ENCODE data around the gene RAB33B.

RAB33B gene

GRCh38 chr4:139508581-139509237 lies 54.8 kb downstream of the RAB33B start:
- no peak for DNase-seq (ENCODE audit: low spot score)

DNA sequence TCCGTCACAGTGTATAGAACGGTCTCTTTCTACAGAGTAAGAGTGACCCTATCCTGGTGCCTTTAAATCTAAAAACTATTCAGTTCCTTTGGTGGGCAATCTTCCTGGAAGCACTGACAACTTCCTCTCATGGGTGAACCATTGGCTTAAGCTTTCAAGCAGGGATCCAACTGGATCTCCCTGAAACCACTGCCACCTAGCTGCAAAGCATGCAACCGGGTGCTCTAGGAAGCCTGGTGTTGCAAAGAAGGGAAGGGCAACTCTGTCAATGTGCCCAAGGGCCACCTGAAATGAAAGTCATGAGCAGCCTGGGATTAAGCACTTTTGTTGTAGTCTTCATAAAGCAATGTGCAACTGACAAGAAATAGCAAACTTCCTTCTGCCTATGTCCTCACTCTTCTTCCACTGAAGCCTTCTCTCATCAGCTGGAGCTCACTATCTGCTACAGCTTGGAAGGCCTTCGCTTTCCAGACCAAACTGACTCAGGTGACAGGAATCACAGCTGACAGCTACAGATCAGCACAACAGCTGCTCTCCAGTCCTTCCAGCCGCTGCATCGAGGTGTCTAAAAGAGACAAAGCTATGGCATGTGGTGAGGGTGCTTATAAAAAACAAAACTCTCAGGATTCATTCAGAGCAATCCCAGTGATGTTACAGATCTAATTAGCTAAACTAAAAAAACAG lies 55.9 kb downstream of the RAB33B start:
- DNase-seq (ENCODE audit: low spot score): no peak

- DNase-seq (ENCODE audit: low spot score): no peak
These were observed 57.4 kb downstream of the RAB33B start for GRCh38 chr4:139511320-139511719.

GRCh38 chr4:139514382-139515059 lies 60.6 kb downstream of the RAB33B start:
- DNase-seq (ENCODE audit: low spot score): no peak

GRCh38 chr4:139515531-139515958 lies 61.6 kb downstream of the RAB33B start:
- no peak for DNase-seq (ENCODE audit: low spot score)

DNA sequence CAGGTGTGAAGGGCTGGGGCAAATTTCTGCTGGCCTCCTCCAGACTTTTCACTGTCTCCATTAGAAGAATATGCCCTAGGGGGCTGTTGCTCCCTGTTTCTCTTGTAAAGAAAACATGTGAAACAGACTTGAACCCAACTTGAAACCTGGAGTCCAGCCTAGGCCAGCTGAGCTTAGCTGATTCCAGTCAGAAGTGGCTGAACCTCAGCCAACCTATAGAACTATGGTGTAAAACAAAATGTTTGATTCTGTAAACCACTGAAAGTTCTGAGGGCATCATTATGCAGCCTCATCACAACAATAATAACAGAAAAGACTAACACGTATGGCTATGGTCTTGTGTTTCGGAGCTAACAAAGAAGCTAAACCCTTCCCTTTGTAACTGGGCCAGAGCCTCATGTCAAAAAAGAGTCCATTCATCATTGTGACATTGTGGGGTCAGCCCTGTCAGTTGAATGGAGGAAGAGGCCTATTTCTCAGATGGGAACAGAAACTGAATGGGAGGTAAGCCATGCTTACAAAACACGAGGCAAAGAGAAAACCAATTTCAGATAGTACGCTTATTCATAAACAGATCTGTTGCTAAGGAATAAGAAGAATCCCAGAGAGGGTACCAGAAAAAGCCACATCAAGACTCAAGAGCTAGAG lies 68.0 kb downstream of the RAB33B start:
- DNase-seq (ENCODE audit: low spot score): no peak

DNA sequence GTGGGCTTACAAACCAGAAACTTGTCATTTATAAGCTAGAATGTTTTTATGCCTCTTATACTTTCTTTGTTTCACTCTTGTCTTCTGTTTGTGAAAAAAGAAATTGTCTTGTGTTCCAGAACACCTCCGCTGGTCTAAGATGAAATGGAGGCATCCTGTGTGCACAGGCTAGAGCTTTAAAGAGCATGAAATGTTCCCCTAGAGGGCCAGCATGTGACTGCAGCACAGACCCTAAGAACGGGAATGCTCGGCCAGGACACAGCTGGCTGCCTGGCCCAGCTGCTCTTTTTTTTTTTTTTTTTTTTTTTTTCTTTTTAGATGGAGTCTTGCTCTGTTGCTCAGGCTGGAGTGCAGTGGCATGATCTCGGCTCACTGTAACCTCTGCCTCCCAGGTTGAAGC lies 68.5 kb downstream of the RAB33B start:
- no peak for DNase-seq (ENCODE audit: low spot score)

DNA sequence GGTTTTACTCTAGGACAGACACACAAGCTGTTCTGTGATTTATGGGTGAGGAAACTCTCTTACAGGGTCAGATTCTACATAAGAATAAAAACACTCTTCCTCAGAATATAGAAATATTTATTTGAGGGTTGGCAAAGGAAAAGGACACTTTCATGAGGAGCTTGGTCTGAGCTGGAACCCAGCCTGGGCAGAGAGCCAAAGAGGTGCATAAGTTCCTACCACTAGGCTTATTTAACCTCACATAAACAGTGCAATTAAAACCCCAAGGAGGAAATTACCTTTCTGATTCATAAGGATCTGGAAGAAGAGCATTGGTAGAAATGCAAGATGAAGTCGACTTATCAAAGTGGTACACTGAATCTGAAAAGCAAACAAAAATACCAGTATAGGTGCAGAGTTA lies 69.2 kb downstream of the RAB33B start:
- DNase-seq (ENCODE audit: low spot score): no peak

DNA sequence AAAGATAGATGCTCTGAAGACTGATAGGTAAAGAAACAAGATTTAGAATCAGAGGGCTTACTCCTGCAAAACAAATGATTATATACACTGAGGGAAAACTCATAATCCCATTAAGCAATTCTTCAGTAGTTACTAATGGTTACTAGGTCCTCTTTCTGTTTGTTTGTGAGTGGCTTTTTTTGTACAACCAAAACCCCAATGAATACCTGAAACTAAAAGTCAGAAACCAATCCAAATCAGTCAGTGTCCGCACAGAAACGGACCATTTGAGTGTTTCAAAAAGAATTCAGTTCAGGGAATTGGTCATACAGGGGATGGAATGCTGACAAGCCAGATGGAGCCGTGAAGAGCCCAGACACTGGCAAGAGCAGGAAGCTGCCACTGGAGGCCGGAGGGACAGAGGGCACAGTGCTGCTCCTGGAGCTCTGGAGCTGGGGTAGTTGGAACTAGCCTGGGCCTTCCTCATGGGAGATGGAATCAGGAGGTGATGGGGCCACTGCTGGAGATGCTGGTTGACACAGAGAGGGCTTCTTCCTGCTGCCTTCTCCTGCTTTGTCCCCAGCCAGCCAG lies 70.2 kb downstream of the RAB33B start:
- DNase-seq (ENCODE audit: low spot score): no peak

DNA sequence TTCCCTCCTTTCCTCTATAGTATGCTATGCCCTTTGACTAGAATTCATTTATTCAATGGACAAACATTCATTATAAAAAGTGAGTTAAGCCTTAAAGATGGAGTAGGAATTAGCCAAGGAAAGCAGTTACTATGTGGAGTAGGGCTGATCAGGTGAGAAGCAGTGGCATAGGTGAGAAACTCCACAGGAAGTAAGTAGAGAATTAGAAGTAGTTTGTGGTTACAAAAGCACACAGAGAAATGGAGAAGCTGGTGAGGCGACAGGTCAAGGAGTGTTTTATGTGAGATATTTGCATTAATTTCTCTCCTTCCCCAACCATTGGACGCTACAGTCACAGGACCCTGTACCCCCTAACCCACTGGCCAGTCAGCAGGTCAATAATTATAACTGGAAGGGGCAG lies 71.5 kb downstream of the RAB33B start:
- DNase-seq (ENCODE audit: low spot score): no peak
